ENCODE measurements around the gene G6PC2.
"Not testable (repeated sequence)": the region's sequence is repeated elsewhere in the genome, so short reads cannot be mapped to it uniquely, and the experiment has no call there.

The G6PC2 gene

DNA sequence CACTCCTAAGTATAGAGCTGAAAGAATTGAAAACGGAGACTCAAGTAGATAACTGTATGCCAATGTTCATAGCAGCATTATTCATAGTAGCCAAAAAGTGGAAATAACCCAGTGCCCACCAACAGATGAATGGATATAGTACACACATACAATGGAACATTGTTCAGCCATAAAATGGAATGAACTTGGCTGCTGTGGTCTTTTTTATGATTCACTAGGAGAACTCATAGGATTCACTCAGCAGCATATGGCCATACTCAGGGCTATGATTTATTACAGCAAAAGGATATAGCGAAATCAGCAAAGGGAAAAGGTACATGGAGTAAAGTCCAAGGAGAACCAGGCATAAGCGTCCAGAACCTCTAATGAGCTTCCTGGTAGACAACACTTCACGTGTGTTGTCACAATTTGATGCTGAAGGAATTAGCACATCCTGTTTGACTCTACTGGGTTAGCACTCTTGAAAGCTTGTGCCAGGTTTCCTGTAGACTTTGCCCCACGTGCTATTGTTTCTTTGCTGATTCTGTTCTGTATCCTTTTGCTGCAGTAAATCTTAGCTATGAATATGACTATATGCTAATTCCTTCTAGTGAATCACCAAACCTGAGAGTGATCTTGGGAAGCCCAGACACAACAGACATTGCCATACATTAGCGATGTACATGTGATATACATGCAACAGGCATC is 26.6 kb upstream of the G6PC2 start:
- H3K4me3 ChIP-seq (ENCODE audit: insufficient read length, low read depth), result no peak overlapping the region
- no peak for DNase-seq (ENCODE audit: low read depth, low spot score)
- no peaks in the 10 kb centered on the region for H3K9me3 ChIP-seq (ENCODE audit: insufficient read depth, low read length)
- no peak overlapping the region for H3K9ac ChIP-seq (ENCODE audit: insufficient read length, low read depth)
- H3K4me1 ChIP-seq (ENCODE audit: insufficient read depth, insufficient read length), result no peaks in the 10 kb centered on the region
- no peaks in the 10 kb centered on the region for H3K27me3 ChIP-seq (ENCODE audit: insufficient read depth, insufficient read length)
- peaks cover 25% of the 10 kb centered on the region for H3K36me3 ChIP-seq (ENCODE audit: insufficient read depth, insufficient read length, low read length)
- no peak for TF ChIP-seq ZNF274 (IDR thresholded peaks at IDR 0.05; ENCODE audit: low read depth, low read length)
- TF ChIP-seq YY1 (IDR thresholded peaks at IDR 0.05; ENCODE audit: insufficient read depth, insufficient read length), result no peak
- TF ChIP-seq SUZ12 (IDR thresholded peaks at IDR 0.05; ENCODE audit: extremely low read depth, insufficient read depth, insufficient read length), result no peak

DNA sequence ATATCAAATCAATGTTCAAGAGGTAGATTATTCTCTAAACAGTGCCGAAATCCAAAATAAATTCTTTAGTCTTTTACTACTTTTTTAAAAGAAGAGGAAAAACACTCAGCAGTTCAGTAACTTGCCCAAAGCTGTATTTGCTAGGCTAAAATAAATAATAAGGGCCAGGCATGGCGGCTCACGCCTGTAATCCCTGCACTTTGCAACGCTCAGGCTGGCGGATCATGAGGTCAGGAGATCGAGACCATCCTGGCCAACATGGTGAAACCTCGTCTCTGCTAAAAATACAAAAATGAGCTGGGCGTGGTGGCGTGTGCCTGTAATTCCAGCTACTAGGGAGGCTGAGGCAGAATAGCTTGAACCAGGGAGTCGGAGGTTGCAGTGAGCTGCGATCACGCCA is 18.9 kb upstream of the G6PC2 start:
- H3K4me1 ChIP-seq (ENCODE audit: insufficient read depth, insufficient read length); H3K9me3 ChIP-seq (ENCODE audit: insufficient read depth, low read length); DNase-seq (ENCODE audit: low read depth, low spot score); H3K4me3 ChIP-seq (ENCODE audit: insufficient read length, low read depth); H3K9ac ChIP-seq (ENCODE audit: insufficient read length, low read depth); H3K27me3 ChIP-seq (ENCODE audit: insufficient read depth, insufficient read length): not testable (repeated sequence)
- H3K36me3 ChIP-seq (ENCODE audit: insufficient read depth, insufficient read length, low read length), result peaks cover 21% of the 10 kb centered on the region

DNA sequence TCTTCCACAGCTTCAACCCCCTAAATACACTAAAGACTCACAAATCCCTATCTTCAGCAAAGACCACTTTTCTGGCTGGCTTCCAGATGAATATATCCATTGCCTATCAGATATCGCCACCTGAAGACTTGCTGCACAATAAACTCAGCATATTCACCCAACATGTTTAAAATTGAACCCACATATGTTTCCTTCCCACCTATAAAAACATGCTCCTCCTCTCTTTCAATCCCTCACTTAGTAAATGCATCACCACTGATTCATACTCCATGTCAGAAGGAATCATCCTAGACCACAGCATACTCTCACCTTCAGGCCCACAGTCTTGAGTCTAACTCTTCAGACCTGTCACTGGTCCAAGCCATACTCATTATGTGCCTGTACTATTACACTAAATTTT is 16.1 kb upstream of the G6PC2 start:
- no peak for DNase-seq (ENCODE audit: low read depth, low spot score)
- peaks cover 37% of the 10 kb centered on the region for H3K36me3 ChIP-seq (ENCODE audit: insufficient read depth, insufficient read length, low read length)

DNA sequence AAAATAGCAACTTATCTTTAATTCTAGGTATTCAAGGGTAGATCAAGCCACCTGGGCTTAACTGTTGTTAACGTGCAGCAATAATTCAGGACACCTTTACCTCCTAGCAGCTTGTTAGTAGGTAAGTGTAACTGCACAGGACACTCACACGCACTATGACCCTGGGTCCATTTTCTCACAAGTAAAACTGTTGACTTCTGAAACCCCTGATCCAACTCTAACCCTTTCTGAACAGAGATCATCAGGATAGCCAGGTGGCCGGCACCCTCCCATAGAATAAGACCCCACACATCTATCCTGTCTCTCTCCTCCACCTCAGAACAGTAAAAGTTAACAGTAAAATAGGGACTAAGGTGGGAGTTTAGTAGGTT is 11.5 kb upstream of the G6PC2 start:
- no peak for DNase-seq (ENCODE audit: low read depth, low spot score)
- peaks cover 7% of the 10 kb centered on the region for H3K27me3 ChIP-seq (ENCODE audit: insufficient read depth, insufficient read length)
- H3K9ac ChIP-seq (ENCODE audit: insufficient read length, low read depth), result peak overlapping the region; percentile 72

More for the DNA sequence above, 16.1 kb upstream of the G6PC2 start:
- no peak overlapping the region for H3K9ac ChIP-seq (ENCODE audit: insufficient read length, low read depth)
- no peak overlapping the region for H3K4me3 ChIP-seq (ENCODE audit: insufficient read length, low read depth)
- no peaks in the 10 kb centered on the region for H3K9me3 ChIP-seq (ENCODE audit: insufficient read depth, low read length)
- TF ChIP-seq ZNF274 (IDR thresholded peaks at IDR 0.05; ENCODE audit: low read depth, low read length) (no peak), SUZ12 (IDR thresholded peaks at IDR 0.05; ENCODE audit: extremely low read depth, insufficient read depth, insufficient read length) (no peak), YY1 (IDR thresholded peaks at IDR 0.05; ENCODE audit: insufficient read depth, insufficient read length) (no peak)
- no peaks in the 10 kb centered on the region for H3K27me3 ChIP-seq (ENCODE audit: insufficient read depth, insufficient read length)
- no peaks in the 10 kb centered on the region for H3K4me1 ChIP-seq (ENCODE audit: insufficient read depth, insufficient read length)

DNA sequence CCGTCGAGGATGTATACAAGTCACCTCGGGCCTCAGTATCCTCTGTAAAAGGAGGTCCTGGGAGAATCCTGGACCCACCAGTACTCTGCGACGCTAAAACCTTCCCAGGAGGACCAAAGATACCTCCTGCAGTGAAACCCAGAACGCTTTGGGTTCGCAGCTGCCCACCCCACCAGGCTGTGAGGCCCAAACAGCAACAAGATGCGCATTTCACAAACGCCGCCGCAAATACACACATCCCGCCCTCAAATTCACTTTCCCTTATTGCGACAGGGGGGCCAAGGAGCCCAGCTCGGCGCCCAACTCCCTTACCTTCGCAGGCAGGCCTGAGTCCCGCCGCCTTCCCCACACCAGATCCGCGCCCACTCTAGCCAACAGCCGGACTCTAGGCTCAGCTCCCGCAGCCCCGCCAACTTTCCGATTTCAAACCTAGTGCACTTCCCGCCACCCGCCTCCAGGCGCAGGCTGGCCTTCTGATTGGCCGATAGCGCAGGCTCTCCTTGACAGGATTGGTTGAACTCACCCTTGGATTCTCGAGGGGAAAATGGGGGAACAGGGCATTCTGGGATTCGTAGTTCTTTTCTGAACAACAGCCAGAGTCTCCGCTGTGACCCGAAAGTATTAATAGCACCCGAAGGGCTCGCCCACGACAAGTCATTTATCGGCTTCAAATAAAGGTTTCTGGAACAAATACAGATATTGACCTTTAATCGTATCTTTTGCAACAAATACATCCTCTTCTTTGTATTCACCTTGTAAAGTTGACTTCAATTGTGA is 10.9 kb upstream of the G6PC2 start, which contains the start of gene SPC25:
SPC25 (minus strand) TSS at position 425 of the 777 bp plus-strand sequence. CDS start 911 bp downstream, outside the sequence.
- peak; percentile 92 for DNase-seq (ENCODE audit: low read depth, low spot score)
- Histone ChIP-seq H3K27me3 (ENCODE audit: insufficient read depth, insufficient read length) (peaks cover 7% of the 10 kb centered on the region), H3K4me3 (ENCODE audit: insufficient read length, low read depth) (peak within 1 kb of the TSS; percentile 55), H3K36me3 (ENCODE audit: insufficient read depth, insufficient read length, low read length) (peaks cover 29% of the 10 kb centered on the region), H3K4me1 (ENCODE audit: insufficient read depth, insufficient read length) (no peaks in the 10 kb centered on the region), H3K9ac (ENCODE audit: insufficient read length, low read depth) (peak within 1 kb of the TSS; percentile 72), H3K9me3 (ENCODE audit: insufficient read depth, low read length) (no peaks in the 10 kb centered on the region)
- TF ChIP-seq YY1 (IDR thresholded peaks at IDR 0.05; ENCODE audit: insufficient read depth, insufficient read length) (peak; percentile 51), ZNF274 (IDR thresholded peaks at IDR 0.05; ENCODE audit: low read depth, low read length) (no peak), SUZ12 (IDR thresholded peaks at IDR 0.05; ENCODE audit: extremely low read depth, insufficient read depth, insufficient read length) (no peak)

More for the DNA sequence above, 11.5 kb upstream of the G6PC2 start:
- TF ChIP-seq SUZ12 (IDR thresholded peaks at IDR 0.05; ENCODE audit: extremely low read depth, insufficient read depth, insufficient read length), result no peak
- no peak for TF ChIP-seq ZNF274 (IDR thresholded peaks at IDR 0.05; ENCODE audit: low read depth, low read length)
- no peak for TF ChIP-seq YY1 (IDR thresholded peaks at IDR 0.05; ENCODE audit: insufficient read depth, insufficient read length)
- Histone ChIP-seq H3K9me3 (ENCODE audit: insufficient read depth, low read length) (no peaks in the 10 kb centered on the region), H3K4me1 (ENCODE audit: insufficient read depth, insufficient read length) (no peaks in the 10 kb centered on the region), H3K4me3 (ENCODE audit: insufficient read length, low read depth) (peak overlapping the region; percentile 55), H3K36me3 (ENCODE audit: insufficient read depth, insufficient read length, low read length) (peaks cover 34% of the 10 kb centered on the region)

DNA sequence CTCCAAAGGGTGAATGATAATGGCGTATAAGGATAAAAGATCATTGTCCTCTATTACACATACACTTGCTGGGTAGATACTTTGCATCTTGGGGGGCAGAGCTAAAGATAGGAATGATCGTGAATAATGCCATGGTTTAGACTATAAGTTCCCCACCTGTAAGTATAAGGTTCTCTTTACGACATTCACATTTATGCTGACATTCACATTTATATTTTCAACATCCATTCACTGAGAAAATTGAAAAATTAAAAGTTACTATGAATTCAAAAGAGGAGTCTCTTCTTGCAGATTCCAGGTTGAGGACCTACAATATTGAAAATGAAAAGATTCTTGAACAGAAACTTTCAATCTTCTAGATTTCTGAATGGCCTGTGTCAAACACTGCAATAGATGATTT is 8.8 kb upstream of the G6PC2 start:
- Histone ChIP-seq H3K4me1 (ENCODE audit: insufficient read depth, insufficient read length) (no peaks in the 10 kb centered on the region), H3K36me3 (ENCODE audit: insufficient read depth, insufficient read length, low read length) (peaks cover 14% of the 10 kb centered on the region), H3K9ac (ENCODE audit: insufficient read length, low read depth) (no peak overlapping the region), H3K27me3 (ENCODE audit: insufficient read depth, insufficient read length) (peaks cover 7% of the 10 kb centered on the region), H3K4me3 (ENCODE audit: insufficient read length, low read depth) (no peak overlapping the region), H3K9me3 (ENCODE audit: insufficient read depth, low read length) (no peaks in the 10 kb centered on the region)
- no peak for DNase-seq (ENCODE audit: low read depth, low spot score)
- TF ChIP-seq SUZ12 (IDR thresholded peaks at IDR 0.05; ENCODE audit: extremely low read depth, insufficient read depth, insufficient read length) (no peak), ZNF274 (IDR thresholded peaks at IDR 0.05; ENCODE audit: low read depth, low read length) (no peak), YY1 (IDR thresholded peaks at IDR 0.05; ENCODE audit: insufficient read depth, insufficient read length) (no peak)

DNA sequence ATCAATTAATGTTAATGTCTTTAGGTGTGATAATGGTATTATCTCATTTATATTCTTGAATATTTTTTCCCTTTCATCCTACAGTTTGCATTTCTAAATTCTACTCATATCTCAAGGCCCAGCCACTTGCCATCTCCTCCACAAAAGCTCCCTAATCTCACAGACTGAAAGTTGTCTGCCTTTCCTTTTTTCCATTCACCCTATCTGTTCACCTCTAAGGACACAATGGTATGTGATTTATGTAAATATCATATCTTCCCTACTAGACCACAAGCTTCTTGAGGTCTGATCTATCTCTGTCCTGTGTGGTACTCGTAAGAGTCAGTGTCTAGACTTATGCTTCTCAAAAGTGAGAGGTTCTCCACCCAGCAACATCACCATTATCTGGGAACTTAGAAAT is 7.0 kb upstream of the G6PC2 start:
- TF ChIP-seq SUZ12 (IDR thresholded peaks at IDR 0.05; ENCODE audit: extremely low read depth, insufficient read depth, insufficient read length) (no peak), ZNF274 (IDR thresholded peaks at IDR 0.05; ENCODE audit: low read depth, low read length) (no peak), YY1 (IDR thresholded peaks at IDR 0.05; ENCODE audit: insufficient read depth, insufficient read length) (no peak)
- Histone ChIP-seq H3K4me3 (ENCODE audit: insufficient read length, low read depth) (no peak overlapping the region), H3K27me3 (ENCODE audit: insufficient read depth, insufficient read length) (peaks cover 7% of the 10 kb centered on the region), H3K9me3 (ENCODE audit: insufficient read depth, low read length) (no peaks in the 10 kb centered on the region), H3K4me1 (ENCODE audit: insufficient read depth, insufficient read length) (no peaks in the 10 kb centered on the region), H3K36me3 (ENCODE audit: insufficient read depth, insufficient read length, low read length) (no peaks in the 10 kb centered on the region), H3K9ac (ENCODE audit: insufficient read length, low read depth) (no peak overlapping the region)
- DNase-seq (ENCODE audit: low read depth, low spot score), result no peak

Data from NT2/D1 (cell line).